HepG2 (cell line): ENCODE results near the gene OSBPL8. TPM values are rescaled to one million over a fixed set of nuclear protein-coding genes. Genes with fewer than 3 reads are reported as not detected.

Source experiments
- ATAC-seq: fragments of 200-7000 bp; cut with Tn5 transposase; 3 replicates; pipeline ENCODE4 v1.9.1; 2020; ENCODE audit warnings: mild to moderate bottlenecking, moderate library complexity
- BruUV-seq: library from RNA; stranded (reverse); fragments of 400-500 nt; replicated peaks from 2 replicates; lab custom pipeline; 2021; lab: Mats Ljungman, UMichigan
- CTCF ChIA-PET: fragments of 300-600 bp; formaldehyde crosslinking; extraction: SDS; loops from one replicate; lab custom pipeline; 2021; ENCODE audit warnings: low total read pairs, inconsistent platforms, low intra/inter-chr PET ratio; lab: Yijun Ruan, JAX
- POLR2A ChIA-PET: fragments of 350-600 bp; sonication (Branson Sonifier 250); formaldehyde crosslinking; loops from one replicate; lab custom pipeline; 2020; ENCODE audit warnings: antibody characterized with exemption, inconsistent platforms; lab: Yijun Ruan, JAX
- DNase-seq: peaks from one replicate; pipeline ENCODE4 v3.0.0-alpha.2; 2015; ENCODE audit warnings: low spot score
- FAIRE-seq: peaks from 3 replicates; lab custom pipeline; 2011; peaks lifted over from hg19 to GRCh38; lab: Jason Lieb, UNC
- H2AFZ ChIP-seq: one replicate; pipeline ENCODE4 v1.6.1; 2011; ENCODE audit warnings: low read length, inconsistent platforms
- H3K27ac ChIP-seq: fragments of 300-600 bp; 3 replicates; pipeline ENCODE4 v1.8.0; 2011; ENCODE audit warnings: mixed run types, mild to moderate bottlenecking, mixed read lengths, low read length, inconsistent platforms; ENCODE audit not compliant: insufficient read depth; ENCODE audit errors: extremely low read length
- H3K27me3 ChIP-seq, 2 experiments: fragments of 200-600 bp in 1 of 2; 2 replicates in 1 of 2; 3 replicates in 1 of 2; pipeline versions ENCODE4 v1.6.0 to v1.8.0; 2011; ENCODE audit warnings: low read length in 2 of 2, mild to moderate bottlenecking in 2 of 2, moderate library complexity in 2 of 2, inconsistent platforms in 1 of 2; ENCODE audit not compliant: insufficient read depth in 2 of 2, control insufficient read depth in 1 of 2
- H3K36me3 ChIP-seq, 2 experiments: fragments of 200-600 bp in 1 of 2; replicated peaks in 1 of 2; 2 replicates in 1 of 2; 3 replicates in 1 of 2; pipeline versions ENCODE4 v1.5.1 to v1.8.0; 2011; ENCODE audit warnings: low read length in 2 of 2, inconsistent platforms in 1 of 2; ENCODE audit not compliant: insufficient read depth in 2 of 2, control insufficient read depth in 1 of 2
- H3K4me1 ChIP-seq: 2 replicates; pipeline ENCODE4 v1.5.1; 2012; ENCODE audit warnings: low read length, inconsistent platforms; ENCODE audit not compliant: insufficient read depth
- H3K4me2 ChIP-seq: 2 replicates; pipeline ENCODE4 v1.6.0; 2011; ENCODE audit warnings: low read depth, low read length, inconsistent platforms
- H3K4me3 ChIP-seq, 3 experiments: fragments of 200-600 bp in 1 of 3; sonication (generic), shearing (Covaris generic) in 1 of 3; replicated peaks in 1 of 3; 2 replicates each; pipeline ENCODE4 v1.5.1; 2011 to 2016; ENCODE audit warnings: low read length in 3 of 3, inconsistent platforms in 2 of 3, low read depth in 2 of 3, mild to moderate bottlenecking in 2 of 3, control low read depth in 1 of 3, mixed read lengths in 1 of 3; ENCODE audit not compliant: insufficient read depth in 1 of 3
- H3K79me2 ChIP-seq: one replicate; pipeline ENCODE4 v1.6.1; 2011; ENCODE audit warnings: low read length, inconsistent platforms; ENCODE audit not compliant: insufficient read depth
- H3K9ac ChIP-seq: 2 replicates; pipeline ENCODE4 v1.6.0; 2011; ENCODE audit warnings: mild to moderate bottlenecking, low read depth, low read length, inconsistent platforms; ENCODE audit not compliant: insufficient read depth
- H3K9me3 ChIP-seq: 2 replicates; pipeline ENCODE4 v1.5.1; 2012; ENCODE audit warnings: mild to moderate bottlenecking, low read length
- H4K20me1 ChIP-seq: 2 replicates; pipeline ENCODE4 v1.6.0; 2011; ENCODE audit warnings: inconsistent platforms, mild to moderate bottlenecking, low read length, moderate library complexity; ENCODE audit not compliant: insufficient read depth
- BCL6 ChIP-seq: IDR thresholded peaks from 2 replicates; pipeline ENCODE4 v1.6.1; 2016; ENCODE audit warnings: missing genetic modification reagents, missing compliant biosample characterization
- DR1 ChIP-seq: sonication (generic); formaldehyde crosslinking; IDR thresholded peaks from 2 replicates; pipeline ENCODE4 v1.8.0; 2021; ENCODE audit warnings: mild to moderate bottlenecking, missing genetic modification reagents, inconsistent platforms
- HDAC1 ChIP-seq: sonication (generic); formaldehyde crosslinking; IDR thresholded peaks from 2 replicates; pipeline ENCODE4 v1.5.1; 2020; ENCODE audit warnings: mild to moderate bottlenecking, missing genetic modification reagents
- HNRNPUL1 ChIP-seq: fragments of 200-400 bp; formaldehyde crosslinking; IDR thresholded peaks from 2 replicates; pipeline ENCODE4 v1.6.1; 2017; ENCODE audit warnings: low read depth, mild to moderate bottlenecking, low read length, moderate library complexity
- PCBP2 ChIP-seq: fragments of 200-400 bp; formaldehyde crosslinking; optimal IDR thresholded peaks from 2 replicates; pipeline ENCODE3; 2018; ENCODE audit warnings: low read length, low read depth; ENCODE audit not compliant: poor library complexity, severe bottlenecking
- RARA ChIP-seq: IDR thresholded peaks from 2 replicates; pipeline ENCODE4 v1.6.1; 2016; ENCODE audit warnings: missing genetic modification reagents, missing compliant biosample characterization
- RXRA ChIP-seq: sonication (generic); formaldehyde crosslinking; IDR thresholded peaks from 2 replicates; pipeline ENCODE4 v1.5.1; 2020; ENCODE audit warnings: missing genetic modification reagents
- SSRP1 ChIP-seq: IDR thresholded peaks from 2 replicates; pipeline ENCODE4 v1.6.1; 2016; ENCODE audit warnings: control low read depth
- THYN1 ChIP-seq: sonication (generic); formaldehyde crosslinking; IDR thresholded peaks from 2 replicates; pipeline ENCODE4 v1.8.1; 2023; ENCODE audit warnings: low read depth, mild to moderate bottlenecking, moderate library complexity, missing genetic modification reagents, borderline replicate concordance
- ZBTB1 ChIP-seq: sonication (generic); formaldehyde crosslinking; IDR thresholded peaks from 2 replicates; pipeline ENCODE4 v1.4.0; 2020; ENCODE audit warnings: missing genetic modification reagents, borderline replicate concordance
- ZBTB10 ChIP-seq: sonication (generic); formaldehyde crosslinking; IDR thresholded peaks from 2 replicates; pipeline ENCODE4 v1.4.0; 2020; ENCODE audit warnings: missing genetic modification reagents, borderline replicate concordance
- ZC3H4 ChIP-seq: sonication (generic); formaldehyde crosslinking; IDR thresholded peaks from 2 replicates; pipeline ENCODE4 v1.4.0; 2020; ENCODE audit warnings: missing genetic modification reagents, borderline replicate concordance
- ZMAT3 ChIP-seq: sonication (generic); formaldehyde crosslinking; conservative IDR thresholded peaks from 2 replicates; pipeline ENCODE4 v1.7.0; 2021; ENCODE audit warnings: missing genetic modification reagents
- ZNF547 ChIP-seq: sonication (generic); formaldehyde crosslinking; IDR thresholded peaks from 2 replicates; pipeline ENCODE4 v1.5.1; 2020; ENCODE audit warnings: mild to moderate bottlenecking, missing genetic modification reagents
- ZNF550 ChIP-seq: sonication (generic); formaldehyde crosslinking; IDR thresholded peaks from 2 replicates; pipeline ENCODE4 v1.4.0; 2020; ENCODE audit warnings: mild to moderate bottlenecking, missing genetic modification reagents, borderline replicate concordance
- ZNF607 ChIP-seq: sonication (generic); formaldehyde crosslinking; IDR thresholded peaks from 2 replicates; pipeline ENCODE4 v1.5.1; 2020; ENCODE audit warnings: missing genetic modification reagents, mild to moderate bottlenecking, borderline replicate concordance
- ZNF614 ChIP-seq: IDR thresholded peaks from 2 replicates; pipeline ENCODE4 v1.6.1; 2018; ENCODE audit warnings: missing biosample characterization, missing genetic modification reagents, inconsistent platforms, borderline replicate concordance
- WGBS: methylation state at CpG from one replicate; pipeline ENCODE4 v1.1.6; 2017; ENCODE audit warnings: low lambda C conversion rate; 5-methylcytosine and 5-hydroxymethylcytosine counted together
- in situ Hi-C: cut with HindIII; loops from 2 replicates; pipeline ENCODE4 v1.10.0; 2017; ENCODE audit warnings: low pct_unique_long_range_greater_than_20kb; ENCODE audit not compliant: extremely low pct_ligation_motif_present
- intact Hi-C: fragments of 100-400 bp; cut with micrococcal nuclease; formaldehyde crosslinking; loops from one replicate; pipeline ENCODE4 v1.10.0; 2022; ENCODE audit not compliant: unreplicated experiment
- polyA plus RNA-seq, 8 experiments: library from polyadenylated mRNA; depleted of rRNA in 3 of 8; stranded (reverse) in 7 of 8; unstranded in 1 of 8; fragments of >200 nt; fragmentation: Illumina TruSeq in 4 of 8; extraction: Trizol in 4 of 8; gene quantifications; 2 replicates each; pipeline versions ENCODE4 v1.2.1 to v1.2.3, GENCODE V29; 2011 to 2016; ENCODE audit warnings: low read depth in 4 of 8, missing spikeins in 1 of 8, mixed read lengths in 1 of 8; ENCODE audit not compliant: insufficient read depth in 1 of 8
- total RNA-seq, 5 experiments: library from RNA; depleted of rRNA; stranded (reverse); fragments of >200 nt; fragmentation: Illumina TruSeq; extraction: Trizol; gene quantifications; 2 replicates each; pipeline ENCODE4 v1.2.3, GENCODE V29; 2016; ENCODE audit warnings: low read depth in 1 of 5

OSBPL8 gene
- total and polyA plus RNA-seq, 2 of the 13 experiments (the other 11 are each of a cell fraction or from before 2014, with no cell fraction given): 11.0 to 33.9 TPM

GRCh38 chr12:76547526-76547925 is 12.0 kb downstream of the OSBPL8 start:
- no peak for ATAC-seq
- POLR2A ChIA-PET: interaction anchor here (1.4 kb wide), 1 partner anchor 11 kb away, joined by 12 read pairs; the partner anchor contains the start of gene OSBPL8
- CTCF ChIA-PET: no interaction called here
- in situ Hi-C loops (no loop called here), intact Hi-C loops (no loop called here)
- 91% methylated on average over 1 of the region's 1 CpG for WGBS
- Histone ChIP-seq H3K27me3 (no peaks in the 10 kb centered on the region), H3K4me1 (peaks cover 24% of the 10 kb centered on the region), H4K20me1 (no peaks in the 10 kb centered on the region), H3K4me2 (no peak overlapping the region), H3K79me2 (peaks cover 64% of the 10 kb centered on the region), H2AFZ (no peak overlapping the region), H3K36me3 (no peaks in the 10 kb centered on the region), H3K27ac (no peak overlapping the region), H3K9ac (no peak overlapping the region), H3K9me3 (no peaks in the 10 kb centered on the region), H3K4me3 (no peak overlapping the region)
- no TSS peak for BruUV-seq
- no peak for DNase-seq
- TF ChIP-seq ZNF550 (CRISPR knock-in tag): no peak
- no peak for TF ChIP-seq RXRA (CRISPR knock-in tag)
- no peak for TF ChIP-seq DR1 (CRISPR knock-in tag)
- TF ChIP-seq ZC3H4 (CRISPR knock-in tag): no peak
- no peak for TF ChIP-seq RARA
- FAIRE-seq: no peak

- H2AFZ ChIP-seq: no peak overlapping the region
- TF ChIP-seq THYN1 (CRISPR knock-in tag): no peak
- no peak for TF ChIP-seq ZBTB10 (CRISPR knock-in tag)
- TF ChIP-seq PCBP2: no peak
- no peak for TF ChIP-seq BCL6 (CRISPR knock-in tag)
- no peak for TF ChIP-seq ZNF614 (CRISPR knock-in tag)
- no peak for TF ChIP-seq HNRNPUL1
- TF ChIP-seq HDAC1 (CRISPR knock-in tag): no peak
- no peak for TF ChIP-seq ZMAT3
- no peak for TF ChIP-seq ZNF607 (CRISPR knock-in tag)
- TF ChIP-seq ZNF547 (CRISPR knock-in tag): no peak
- TF ChIP-seq SSRP1 (CRISPR knock-in tag): no peak
- TF ChIP-seq ZBTB1 (CRISPR knock-in tag): no peak
- DNase-seq: no peak
- H3K27ac ChIP-seq: no peak overlapping the region
- no TSS peak for BruUV-seq
- ChIA-PET POLR2A (no interaction called here), CTCF (no interaction called here)
- 92% methylated on average over 3 of the region's 3 CpGs for WGBS
- H4K20me1 ChIP-seq: no peaks in the 10 kb centered on the region
- FAIRE-seq: no peak
- in situ Hi-C loops (no loop called here), intact Hi-C loops (no loop called here)
- no peak overlapping the region for H3K9ac ChIP-seq
- no peak overlapping the region for H3K4me2 ChIP-seq
- no peak overlapping the region for H3K4me3 ChIP-seq
- H3K4me1 ChIP-seq: peaks cover 24% of the 10 kb centered on the region
- H3K36me3 ChIP-seq: no peaks in the 10 kb centered on the region
- no peak for ATAC-seq
- no peaks in the 10 kb centered on the region for H3K27me3 ChIP-seq
- H3K9me3 ChIP-seq: no peaks in the 10 kb centered on the region
- peaks cover 64% of the 10 kb centered on the region for H3K79me2 ChIP-seq
Measured at GRCh38 chr12:76546889-76547288, 12.7 kb downstream of the OSBPL8 start.
